Activated naive CD8-positive, alpha-beta T cell treated with anti-CD3 and anti-CD28 coated beads for 36 hours (primary cell): ENCODE measurements around the gene FOXL1. TPM values are rescaled to one million over a fixed set of nuclear protein-coding genes. Genes with fewer than 3 reads are reported as not detected.

Experiments used
- DNase-seq: peaks from one replicate; pipeline ENCODE4 v3.0.0; 2021
- H3K27ac Mint-ChIP-seq: one replicate; pipeline ENCODE4 v1.8.0; 2022; ENCODE audit warnings: mild to moderate bottlenecking, moderate library complexity, mixed read lengths
- H3K27me3 Mint-ChIP-seq: one replicate; pipeline ENCODE4 v1.8.0; 2022; ENCODE audit warnings: mild to moderate bottlenecking, mixed read lengths
- H3K36me3 Mint-ChIP-seq: one replicate; pipeline ENCODE4 v1.8.0; 2021; ENCODE audit warnings: mild to moderate bottlenecking, mixed read lengths
- H3K4me1 Mint-ChIP-seq: one replicate; pipeline ENCODE4 v1.8.0; 2021; ENCODE audit warnings: mixed read lengths
- H3K4me3 Mint-ChIP-seq: one replicate; pipeline ENCODE4 v1.8.0; 2022; ENCODE audit warnings: mild to moderate bottlenecking, moderate library complexity, mixed read lengths
- H3K9me3 Mint-ChIP-seq: one replicate; pipeline ENCODE4 v1.8.0; 2022; ENCODE audit warnings: mixed read lengths
- total RNA-seq, 2 experiments: library from RNA; stranded (reverse); gene quantifications; one replicate each; pipeline ENCODE4 v1.2.3, GENCODE V29; 2021

The FOXL1 gene
- not detected for total RNA-seq

DNA sequence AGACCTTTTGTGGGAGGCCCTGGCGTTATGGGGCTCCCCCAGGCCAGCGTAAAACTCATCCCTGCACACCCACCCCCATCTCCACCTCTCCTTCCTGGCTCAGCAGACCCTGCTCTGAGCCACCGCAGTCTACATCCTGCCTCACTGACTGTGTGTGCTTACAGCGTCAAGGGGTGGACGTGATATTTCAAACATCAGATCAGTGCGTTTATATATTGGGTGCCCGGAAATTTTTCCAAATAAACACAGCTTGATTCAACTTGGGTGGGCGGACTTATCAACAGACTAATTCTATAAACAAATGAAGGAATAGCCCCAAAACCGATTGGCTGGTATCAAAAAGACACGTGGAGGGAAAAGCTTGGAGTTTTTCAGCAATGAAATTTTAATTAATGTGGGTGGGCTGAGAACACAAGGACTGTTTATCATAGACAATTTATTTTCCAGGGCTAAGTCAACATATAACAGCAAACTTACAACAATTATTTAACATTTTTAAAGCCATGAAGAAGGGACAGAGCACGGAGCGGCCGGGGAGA is at the start of gene FOXL1:
Gene FOXL1 (plus strand): TSS at position 489 of the 539 bp plus-strand sequence. CDS start 175 bp downstream, outside the sequence.
- Mint-ChIP-seq H3K4me1 (peaks cover 6% of the 10 kb centered on the region), H3K27ac (no peak within 1 kb of the TSS), H3K9me3 (no peaks in the 10 kb centered on the region), H3K4me3 (no peak within 1 kb of the TSS), H3K27me3 (peaks cover 76% of the 10 kb centered on the region), H3K36me3 (no peaks in the 10 kb centered on the region)
- no peak for DNase-seq

DNA sequence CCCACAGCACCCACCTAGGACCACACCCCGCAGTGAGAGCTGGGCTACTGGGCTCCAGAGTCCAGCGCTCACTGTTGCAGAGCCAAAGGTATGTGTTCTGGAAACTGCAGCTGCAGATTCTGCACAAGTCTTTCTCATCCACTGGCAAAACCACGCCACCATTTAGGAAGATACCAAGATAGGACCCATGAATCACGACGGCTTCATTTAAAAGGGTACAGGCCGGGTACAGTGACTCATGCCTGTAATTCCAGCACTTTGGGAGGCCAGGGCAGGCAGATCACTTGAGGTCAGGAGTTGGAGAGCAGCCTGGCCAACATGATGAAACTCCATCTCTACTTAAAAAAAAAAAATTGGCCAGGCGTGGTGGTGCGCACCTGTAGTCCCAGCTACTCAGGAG is 49.2 kb upstream of the FOXL1 start:
- no peak for DNase-seq
- H3K9me3 Mint-ChIP-seq, result no peaks in the 10 kb centered on the region
- peaks cover 4% of the 10 kb centered on the region for H3K36me3 Mint-ChIP-seq
- H3K27ac Mint-ChIP-seq, result no peak overlapping the region
- H3K4me1 Mint-ChIP-seq, result no peaks in the 10 kb centered on the region
- no peak overlapping the region for H3K4me3 Mint-ChIP-seq
- no peaks in the 10 kb centered on the region for H3K27me3 Mint-ChIP-seq

DNA sequence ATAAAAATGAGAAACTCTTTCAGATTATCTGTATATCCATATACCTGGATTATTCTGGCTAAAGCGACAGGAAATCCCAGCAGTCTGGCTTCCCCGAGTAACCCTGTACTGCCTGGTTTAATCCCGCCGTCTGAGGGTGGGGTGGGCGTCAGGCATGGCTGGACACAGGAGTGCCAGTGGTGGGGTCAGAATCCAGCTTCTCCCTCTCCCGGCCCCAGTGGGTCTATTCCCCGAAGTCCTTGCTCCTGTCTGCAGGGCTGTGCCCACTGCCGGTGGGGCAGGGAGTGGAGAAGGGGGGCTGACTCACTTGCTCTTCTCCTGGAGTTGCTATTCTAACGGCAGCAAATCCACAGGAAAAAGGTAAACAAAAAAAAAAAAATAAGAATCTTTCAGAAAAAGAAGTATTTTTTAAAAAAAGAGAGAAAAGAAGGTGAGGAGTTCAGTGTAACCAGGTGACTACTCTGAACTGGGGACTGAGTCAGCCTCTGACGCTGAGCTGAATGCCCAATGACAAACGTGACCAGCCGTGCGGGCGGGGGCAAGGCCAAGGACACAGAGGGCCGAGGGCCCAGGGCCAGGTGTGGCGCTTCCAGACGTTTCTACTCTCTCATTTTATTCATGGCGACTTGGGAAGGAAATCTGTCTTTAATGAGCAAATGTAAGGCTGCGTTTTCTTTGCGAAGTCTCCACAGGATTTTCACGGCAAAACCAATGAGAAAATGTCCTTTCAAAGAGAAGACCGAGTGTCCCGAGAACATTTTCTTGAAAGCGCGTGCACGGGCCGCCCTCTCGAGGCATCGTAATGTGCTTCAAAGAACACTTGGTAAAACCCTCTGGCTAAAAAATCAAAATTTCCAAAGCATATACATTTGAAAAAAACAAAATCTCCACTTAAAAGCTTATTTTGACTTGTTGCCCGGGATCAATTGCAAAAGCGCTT is 47.8 kb upstream of the FOXL1 start:
- no peaks in the 10 kb centered on the region for H3K9me3 Mint-ChIP-seq
- no peak overlapping the region for H3K27ac Mint-ChIP-seq
- H3K36me3 Mint-ChIP-seq, result peaks cover 4% of the 10 kb centered on the region
- no peaks in the 10 kb centered on the region for H3K27me3 Mint-ChIP-seq
- H3K4me1 Mint-ChIP-seq, result no peaks in the 10 kb centered on the region
- no peak for DNase-seq
- no peak overlapping the region for H3K4me3 Mint-ChIP-seq

DNA sequence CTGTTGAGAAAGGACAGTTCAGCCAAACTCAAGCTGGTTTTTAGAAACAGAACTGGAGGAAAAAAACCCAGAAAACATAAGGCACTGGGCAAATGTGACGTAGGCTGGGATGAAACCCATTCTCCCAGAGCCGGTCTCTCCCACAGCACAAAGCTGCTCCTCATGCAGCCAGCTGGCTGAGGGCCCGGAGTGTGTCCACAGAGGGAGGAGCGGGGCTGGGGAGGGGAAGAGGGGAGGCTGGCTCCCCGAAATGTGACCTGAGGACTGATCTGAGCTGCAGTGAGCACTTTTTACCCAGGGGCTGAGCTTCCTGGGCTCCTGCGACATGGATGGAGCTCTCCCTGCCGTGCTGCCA is 47.2 kb upstream of the FOXL1 start:
- Mint-ChIP-seq H3K4me3 (no peak overlapping the region), H3K27ac (no peak overlapping the region)

DNA sequence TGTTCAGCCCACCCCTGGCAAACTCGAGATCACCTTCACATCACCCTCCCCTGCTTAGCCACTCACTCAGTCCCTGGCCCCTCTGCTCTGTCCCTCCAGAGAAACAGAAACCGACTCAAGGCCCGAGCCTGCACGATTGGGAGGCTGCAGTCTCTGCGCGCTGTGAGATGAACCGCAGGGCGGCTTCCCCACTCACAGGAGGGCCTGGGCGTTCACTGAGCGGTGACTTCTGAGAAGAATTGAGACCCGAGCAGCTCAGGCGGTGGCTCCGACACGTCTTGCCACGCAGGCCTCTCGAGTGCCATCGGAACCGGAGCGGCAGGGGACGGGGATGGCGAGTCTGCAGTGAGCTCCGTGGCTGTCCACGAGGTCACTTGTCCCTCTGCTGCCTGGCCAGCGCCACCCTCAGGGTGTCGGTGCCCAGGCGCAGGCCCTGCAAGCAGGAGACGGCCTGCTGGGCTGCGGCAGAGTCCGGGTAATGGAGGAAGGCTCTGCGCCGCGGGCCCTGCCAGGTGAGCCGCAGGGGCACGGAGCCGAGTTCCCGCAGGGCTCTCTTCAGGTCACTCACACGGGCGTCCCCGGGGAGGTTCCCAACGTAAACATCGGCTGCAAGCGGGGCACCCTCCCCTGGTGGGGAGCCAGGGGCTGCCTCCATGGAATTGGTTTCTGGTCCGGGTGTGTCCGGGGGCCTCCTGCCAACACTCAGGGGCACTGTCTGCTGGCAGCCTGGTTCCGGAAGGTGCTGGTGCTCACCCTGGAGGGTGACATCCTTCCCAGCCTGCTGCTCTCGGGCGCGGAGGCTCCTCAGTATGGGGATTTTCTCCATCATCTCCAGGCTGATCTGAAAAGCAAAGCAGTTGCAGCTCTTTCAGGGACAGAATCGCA is 46.5 kb upstream of the FOXL1 start:
- Mint-ChIP-seq H3K9me3 (no peaks in the 10 kb centered on the region), H3K4me1 (no peaks in the 10 kb centered on the region), H3K36me3 (peaks cover 2% of the 10 kb centered on the region), H3K27ac (no peak overlapping the region), H3K27me3 (no peaks in the 10 kb centered on the region), H3K4me3 (no peak overlapping the region)
- no peak for DNase-seq

More for the DNA sequence above, 47.2 kb upstream of the FOXL1 start:
- peaks cover 4% of the 10 kb centered on the region for H3K36me3 Mint-ChIP-seq
- H3K9me3 Mint-ChIP-seq, result no peaks in the 10 kb centered on the region
- no peaks in the 10 kb centered on the region for H3K4me1 Mint-ChIP-seq
- no peaks in the 10 kb centered on the region for H3K27me3 Mint-ChIP-seq
- DNase-seq, result no peak

DNA sequence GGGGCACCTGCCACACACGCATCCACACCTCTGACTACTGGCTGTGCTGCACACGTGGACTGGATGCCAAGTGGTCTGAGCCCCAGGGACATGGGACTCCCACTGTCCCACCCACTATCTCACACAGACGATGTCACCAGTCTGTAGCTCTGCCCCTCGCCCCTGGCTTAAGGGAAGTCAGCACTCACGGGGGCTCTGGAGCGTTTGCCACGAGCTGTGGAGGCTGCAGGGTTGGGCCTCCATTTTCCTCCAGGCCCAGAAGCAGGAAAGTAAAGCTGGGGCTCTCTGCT is 45.9 kb upstream of the FOXL1 start:
- no peak for DNase-seq
- no peaks in the 10 kb centered on the region for H3K4me1 Mint-ChIP-seq
- H3K27me3 Mint-ChIP-seq, result no peaks in the 10 kb centered on the region
- H3K27ac Mint-ChIP-seq, result no peak overlapping the region
- H3K4me3 Mint-ChIP-seq, result no peak overlapping the region
- H3K36me3 Mint-ChIP-seq, result peaks cover 2% of the 10 kb centered on the region
- H3K9me3 Mint-ChIP-seq, result no peaks in the 10 kb centered on the region

DNA sequence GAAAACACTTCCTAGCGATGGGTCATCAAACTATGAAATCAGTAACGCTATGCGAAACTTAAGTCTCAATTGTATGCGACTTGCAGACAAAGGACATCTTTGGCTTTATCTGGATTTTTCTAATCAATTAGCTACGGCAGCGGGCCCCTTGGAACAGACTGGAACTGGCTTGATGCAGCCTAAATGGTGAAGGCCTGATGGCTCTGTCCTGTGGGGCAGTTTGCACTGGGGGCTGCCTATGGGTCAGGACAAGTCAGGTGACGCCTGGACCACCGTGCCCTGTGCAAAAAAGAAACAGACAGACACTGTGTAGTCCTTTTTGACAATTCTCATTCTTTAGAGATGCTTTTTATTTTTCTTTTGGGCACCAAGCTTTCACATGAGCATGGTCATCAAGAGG is 45.3 kb upstream of the FOXL1 start:
- DNase-seq, result no peak
- H3K4me1 Mint-ChIP-seq, result no peaks in the 10 kb centered on the region
- no peaks in the 10 kb centered on the region for H3K27me3 Mint-ChIP-seq
- H3K27ac Mint-ChIP-seq, result no peak overlapping the region
- peaks cover 2% of the 10 kb centered on the region for H3K36me3 Mint-ChIP-seq
- no peaks in the 10 kb centered on the region for H3K9me3 Mint-ChIP-seq
- H3K4me3 Mint-ChIP-seq, result no peak overlapping the region

DNA sequence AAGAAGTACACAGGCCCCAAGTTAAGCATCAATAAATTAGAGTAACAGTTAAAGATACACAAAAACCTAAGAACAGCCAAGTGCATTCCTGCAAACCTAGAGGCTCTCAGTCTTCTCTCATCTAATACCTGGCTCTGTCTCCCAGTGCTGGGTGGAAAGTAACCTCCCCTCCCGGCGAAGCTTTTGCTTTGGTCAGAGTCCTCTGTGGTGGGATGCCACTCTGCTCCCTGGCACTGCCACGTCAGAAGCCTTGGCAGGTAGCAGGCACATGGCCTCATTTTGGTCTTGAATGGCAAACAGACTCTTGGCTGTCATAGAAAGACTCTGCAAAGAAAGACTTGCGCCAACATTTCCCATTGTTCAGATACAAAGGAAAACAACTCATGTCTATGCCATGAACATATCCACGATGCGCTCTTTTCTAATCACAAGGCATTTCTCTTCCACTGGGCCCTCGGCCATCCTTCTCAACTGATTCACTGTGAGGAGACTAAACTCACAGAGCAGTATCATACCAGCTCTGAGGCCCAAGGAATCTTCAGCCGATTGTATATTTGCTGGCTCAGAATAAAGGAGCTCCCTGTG is 44.5 kb upstream of the FOXL1 start:
- H3K9me3 Mint-ChIP-seq, result no peaks in the 10 kb centered on the region
- H3K27me3 Mint-ChIP-seq, result no peaks in the 10 kb centered on the region
- no peak for DNase-seq
- H3K4me1 Mint-ChIP-seq, result no peaks in the 10 kb centered on the region
- H3K27ac Mint-ChIP-seq, result peak overlapping the region; percentile 31
- no peak overlapping the region for H3K4me3 Mint-ChIP-seq
- peaks cover 2% of the 10 kb centered on the region for H3K36me3 Mint-ChIP-seq

DNA sequence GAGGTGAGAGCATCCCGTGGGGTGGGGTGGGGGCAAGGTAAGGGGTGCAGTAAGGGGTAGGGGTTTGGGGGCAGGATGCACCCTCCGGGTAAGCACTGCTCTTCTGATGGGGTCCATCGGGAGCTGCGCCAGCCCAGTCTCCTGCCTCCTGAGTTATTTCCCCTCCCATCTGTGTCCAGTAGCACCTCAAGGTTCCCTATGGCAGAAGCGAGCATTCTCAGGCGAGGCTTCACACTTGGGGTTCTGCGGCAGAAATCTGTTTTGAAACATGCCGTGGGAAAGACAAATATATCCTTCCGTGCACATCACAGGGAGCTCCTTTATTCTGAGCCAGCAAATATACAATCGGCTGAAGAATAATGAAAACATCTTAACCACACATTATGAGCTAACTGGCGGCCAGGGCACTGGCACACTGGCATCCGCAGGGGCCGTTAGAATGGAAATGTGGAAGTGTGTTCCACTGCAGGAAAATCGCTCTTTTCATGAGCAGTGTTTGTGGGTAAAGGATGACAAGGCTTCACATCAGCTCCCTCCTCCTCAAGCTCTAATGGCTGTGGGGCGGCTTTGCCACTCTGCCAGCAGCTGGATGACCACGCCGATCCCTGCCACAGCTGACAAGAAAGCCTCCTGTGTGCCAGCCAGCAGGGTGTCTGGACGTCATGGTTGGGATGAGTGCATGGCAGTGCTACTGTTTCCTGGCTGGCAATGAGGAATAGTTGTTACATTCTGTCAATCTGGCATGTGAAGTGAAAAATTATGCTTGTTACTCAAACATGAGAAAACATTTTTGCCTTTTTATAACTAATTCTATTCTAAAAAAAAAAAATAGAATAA is 43.4 kb upstream of the FOXL1 start:
- Mint-ChIP-seq H3K4me1 (no peaks in the 10 kb centered on the region), H3K27ac (no peak overlapping the region), H3K36me3 (peaks cover under 1% of the 10 kb centered on the region), H3K4me3 (no peak overlapping the region), H3K9me3 (no peaks in the 10 kb centered on the region), H3K27me3 (no peaks in the 10 kb centered on the region)
- no peak for DNase-seq

DNA sequence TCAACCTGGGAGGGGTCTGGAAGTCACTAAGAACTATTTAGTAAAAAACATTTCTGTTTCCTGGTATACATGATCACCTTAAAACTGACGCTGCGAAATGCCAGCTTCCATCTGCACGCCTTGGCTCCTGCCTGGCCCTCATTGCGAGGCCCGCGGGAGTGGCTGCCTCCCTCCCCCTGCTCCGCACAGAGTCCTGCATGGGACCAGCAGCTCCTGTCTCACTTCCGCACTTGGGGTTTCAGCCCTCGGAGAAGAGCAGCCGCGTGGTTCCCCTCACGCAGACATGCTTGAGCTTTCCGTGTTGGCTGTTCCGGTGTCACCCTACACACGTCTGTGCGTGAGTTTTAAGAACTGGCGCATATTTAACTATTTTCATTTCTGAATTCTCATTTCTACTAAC is 41.7 kb upstream of the FOXL1 start:
- Mint-ChIP-seq H3K27me3 (no peaks in the 10 kb centered on the region), H3K9me3 (no peaks in the 10 kb centered on the region), H3K36me3 (peaks cover 1% of the 10 kb centered on the region), H3K4me3 (no peak overlapping the region), H3K4me1 (no peaks in the 10 kb centered on the region), H3K27ac (no peak overlapping the region)
- no peak for DNase-seq

DNA sequence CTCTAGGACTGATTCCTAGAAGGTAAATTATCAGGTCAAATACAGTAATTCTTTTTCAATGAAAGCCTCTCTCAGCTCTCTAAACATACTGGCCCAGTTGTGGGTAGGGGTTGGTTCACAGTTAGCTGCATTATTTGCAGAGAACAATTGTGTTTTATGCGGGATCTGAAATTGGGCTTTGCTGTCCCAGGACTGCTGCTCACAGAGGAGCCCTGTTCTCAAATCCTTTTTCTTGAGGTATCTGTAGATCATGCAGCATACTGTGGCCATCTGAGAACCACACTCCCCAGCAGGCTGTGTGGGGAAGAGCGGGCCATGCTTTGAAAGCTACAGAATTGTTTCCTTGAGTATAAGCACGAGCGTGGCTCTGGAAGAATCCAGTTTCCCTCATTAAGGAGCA is 40.9 kb upstream of the FOXL1 start:
- Mint-ChIP-seq H3K4me3 (no peak overlapping the region), H3K4me1 (no peaks in the 10 kb centered on the region), H3K9me3 (no peaks in the 10 kb centered on the region), H3K27ac (no peak overlapping the region), H3K27me3 (no peaks in the 10 kb centered on the region), H3K36me3 (peaks cover 2% of the 10 kb centered on the region)
- DNase-seq, result no peak

DNA sequence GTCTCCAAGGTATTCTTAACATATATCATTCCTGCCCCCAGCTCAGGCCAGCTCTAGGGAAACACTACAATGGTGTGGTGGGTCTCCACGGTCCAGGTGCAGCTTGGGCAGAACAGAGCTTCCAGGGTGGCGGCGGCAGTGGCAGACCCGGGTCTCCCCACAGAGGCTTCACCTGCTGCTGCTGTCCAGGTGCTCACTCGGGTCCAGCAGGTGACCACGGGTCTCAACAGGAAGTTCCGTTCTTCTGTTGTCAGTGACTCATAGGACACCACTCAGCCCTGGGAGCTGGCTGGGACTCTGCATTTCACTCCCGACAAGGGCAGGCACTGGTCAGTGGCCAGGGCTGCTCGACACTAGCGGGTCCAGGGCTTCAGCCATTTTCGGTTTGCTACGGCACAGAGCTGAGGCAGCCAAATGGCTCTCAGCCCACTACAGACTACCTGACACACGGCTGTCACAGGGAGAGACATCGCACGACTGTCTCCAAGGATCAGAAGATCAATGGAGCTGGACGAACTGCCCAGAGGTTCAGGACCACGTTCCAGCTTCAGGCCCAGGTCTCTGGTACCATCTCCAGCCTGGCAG is 40.1 kb upstream of the FOXL1 start:
- no peaks in the 10 kb centered on the region for H3K27me3 Mint-ChIP-seq
- H3K4me1 Mint-ChIP-seq, result no peaks in the 10 kb centered on the region
- no peak overlapping the region for H3K4me3 Mint-ChIP-seq
- H3K36me3 Mint-ChIP-seq, result peaks cover 2% of the 10 kb centered on the region
- DNase-seq, result no peak
- H3K9me3 Mint-ChIP-seq, result no peaks in the 10 kb centered on the region
- H3K27ac Mint-ChIP-seq, result no peak overlapping the region

DNA sequence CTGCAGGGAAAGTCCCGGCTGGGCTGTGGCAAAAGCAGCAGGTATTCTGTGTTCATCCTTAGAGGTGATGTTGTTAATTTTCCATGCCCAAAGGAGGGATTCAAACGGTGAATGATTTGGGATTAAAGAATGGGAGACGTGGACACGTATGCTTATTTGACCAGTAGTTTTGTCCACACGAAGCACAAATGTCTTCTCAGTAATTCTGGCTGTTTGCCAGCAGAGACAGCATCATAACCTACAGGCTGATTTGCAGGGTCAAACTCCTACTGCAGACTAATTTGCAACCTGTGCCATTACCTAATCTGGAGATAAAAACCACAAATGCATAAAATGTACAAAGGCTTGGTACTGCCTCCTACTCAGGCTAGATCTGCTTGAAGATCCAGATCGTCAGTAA is 37.5 kb upstream of the FOXL1 start:
- Mint-ChIP-seq H3K4me3 (no peak overlapping the region), H3K27ac (no peak overlapping the region), H3K4me1 (peaks cover 2% of the 10 kb centered on the region), H3K27me3 (no peaks in the 10 kb centered on the region), H3K9me3 (no peaks in the 10 kb centered on the region), H3K36me3 (peaks cover 14% of the 10 kb centered on the region)
- no peak for DNase-seq

DNA sequence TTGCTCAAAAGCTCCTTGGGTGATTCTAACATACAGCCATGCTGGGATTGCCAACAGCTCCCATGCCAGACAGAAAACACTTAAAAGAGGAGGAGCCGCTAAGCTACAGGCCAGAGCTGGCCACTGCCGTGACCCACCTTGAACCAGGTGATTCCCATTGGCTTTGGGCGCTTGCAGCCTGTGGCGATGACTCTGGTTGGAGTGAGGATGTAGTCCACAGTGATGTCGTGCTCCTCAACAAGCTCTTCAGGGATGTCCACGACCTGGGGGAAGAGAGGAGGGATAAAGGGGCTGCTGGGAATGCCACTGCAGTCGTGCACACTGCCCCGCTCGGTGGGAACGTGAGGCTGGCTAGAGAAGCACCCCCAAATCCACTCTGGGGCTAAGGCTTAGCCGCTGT is 36.8 kb upstream of the FOXL1 start:
- Mint-ChIP-seq H3K4me3 (no peak overlapping the region), H3K4me1 (peaks cover 2% of the 10 kb centered on the region), H3K27ac (no peak overlapping the region), H3K36me3 (peaks cover 14% of the 10 kb centered on the region), H3K27me3 (no peaks in the 10 kb centered on the region), H3K9me3 (no peaks in the 10 kb centered on the region)
- no peak for DNase-seq
